GM23338 (cell line): ENCODE results near the gene XAGE3.
"Not testable (repeated sequence)": the region's sequence is repeated elsewhere in the genome, so short reads cannot be mapped to it uniquely, and the experiment has no call there.

Experiments
- CREB1 ChIP-seq: fragments of 250-450 bp; sonication (Bioruptor Pico); IDR thresholded peaks from 2 replicates; pipeline ENCODE4 v1.5.0; 2020; ENCODE audit warnings: low read depth, mild to moderate bottlenecking, moderate library complexity
- CTCF ChIP-seq, 2 experiments: fragments of 200-600 bp in 1 of 2; sonication (generic) in 1 of 2; conservative IDR thresholded peaks; 2 replicates each; pipeline versions ENCODE4 v1.5.1 to v1.6.1; 2016 to 2017; ENCODE audit warnings: antibody characterized with exemption in 2 of 2, low read depth in 2 of 2, mild to moderate bottlenecking in 2 of 2, moderate library complexity in 1 of 2
- ETS1 ChIP-seq: IDR thresholded peaks from 2 replicates; pipeline ENCODE4 v1.6.1; 2016; ENCODE audit warnings: antibody characterized with exemption
- EZH2 ChIP-seq: fragments of 200-600 bp; sonication (generic); IDR thresholded peaks from one replicate; pipeline ENCODE4 v1.8.0; 2017; ENCODE audit warnings: antibody characterized with exemption, mild to moderate bottlenecking, low read depth; ENCODE audit not compliant: unreplicated experiment
- EZH2phosphoT487 ChIP-seq: fragments of 200-600 bp; sonication (generic); IDR thresholded peaks from one replicate; pipeline ENCODE4 v1.8.1; 2018; ENCODE audit warnings: antibody characterized with exemption; ENCODE audit not compliant: unreplicated experiment
- JUNB ChIP-seq: IDR thresholded peaks from one replicate; pipeline ENCODE4 v1.6.1; 2016; ENCODE audit warnings: antibody characterized with exemption; ENCODE audit not compliant: unreplicated experiment
- NANOG ChIP-seq: IDR thresholded peaks from 2 replicates; pipeline ENCODE4 v1.6.1; 2016; ENCODE audit warnings: antibody characterized with exemption, borderline replicate concordance
- POLR2AphosphoS5 ChIP-seq: IDR thresholded peaks from 2 replicates; pipeline ENCODE4 v1.6.1; 2016; ENCODE audit warnings: antibody characterized with exemption, low read depth
- REST ChIP-seq: IDR thresholded peaks from one replicate; pipeline ENCODE4 v1.6.1; 2018; ENCODE audit warnings: antibody characterized with exemption; ENCODE audit not compliant: unreplicated experiment
- STAT1 ChIP-seq: IDR thresholded peaks from one replicate; pipeline ENCODE4 v1.6.1; 2016; ENCODE audit warnings: antibody characterized with exemption; ENCODE audit not compliant: unreplicated experiment
- ZNF331 ChIP-seq: fragments of 250-450 bp; sonication (Bioruptor Pico); IDR thresholded peaks from 2 replicates; pipeline ENCODE4 v1.5.0; 2020; ENCODE audit warnings: low read depth, mild to moderate bottlenecking, moderate library complexity
- ZNF462 ChIP-seq: fragments of 250-450 bp; sonication (Bioruptor Pico); IDR thresholded peaks from 2 replicates; pipeline ENCODE4 v1.5.0; 2020; ENCODE audit warnings: mild to moderate bottlenecking, moderate library complexity

- TF ChIP-seq CTCF (conservative IDR thresholded peaks at IDR 0.05; ENCODE audit: low read depth in 2 of 2); POLR2AphosphoS5; EZH2; REST; CREB1 (CRISPR knock-in tag); NANOG; EZH2phosphoT487; JUNB; ETS1; STAT1; ZNF331 (CRISPR knock-in tag); ZNF462 (CRISPR knock-in tag): not testable (repeated sequence)
Measured at GRCh38 chrX:52843619-52844018, 24.3 kb downstream of the XAGE3 start.
